Right lobe of liver (tissue), 4 donors: ENCODE data around the gene CHL1.

ENCODE experiments used
- CTCF ChIP-seq, 4 donors: fragments of 200-600 bp in 3 of 4; fragments of 450-650 bp in 1 of 4; IDR thresholded peaks; one replicate each; pipeline versions ENCODE4 v1.5.1 to v1.8.0; 2016 to 2022; ENCODE audit warnings: antibody characterized with exemption in 4 of 4, mild to moderate bottlenecking in 2 of 4
- POLR2A ChIP-seq: fragments of 450-650 bp; IDR thresholded peaks from one replicate; pipeline ENCODE4 v1.6.1; 2017; ENCODE audit warnings: antibody characterized with exemption, mild to moderate bottlenecking
- donor health status: DM: no; HTN: no; CAD: no.
- donor health status: DM: no; HTN: no; CAD: no.
- donor health status: DM: no; HTN: yes; CAD: no.

- TF ChIP-seq CTCF (IDR thresholded peaks at IDR 0.05) (no peak), POLR2A (no peak)
These were observed 224.0 kb downstream of the CHL1 start for GRCh38 chr3:420584-420983.
